Measurements from ENCODE around the gene TRMT44.
A peak's percentile ranks its signal among the peaks of the same experiment; 100 is the strongest.
"Not testable (repeated sequence)": the region's sequence is repeated elsewhere in the genome, so short reads cannot be mapped to it uniquely, and the experiment has no call there.

TRMT44 gene

GRCh38 chr4:8471211-8471875, 30.8 kb downstream of the TRMT44 start:
- DNase-seq: no peak

GRCh38 chr4:8472158-8472688, 31.6 kb downstream of the TRMT44 start:
- DNase-seq: no peak

- peak; percentile 69 for DNase-seq
Measured at GRCh38 chr4:8472689-8473197, 32.2 kb downstream of the TRMT44 start.

- DNase-seq: peak; percentile 29
Measured at GRCh38 chr4:8473198-8473919, 32.8 kb downstream of the TRMT44 start.

- DNase-seq: no peak
Measured at GRCh38 chr4:8473920-8474590, 33.5 kb downstream of the TRMT44 start.

- DNase-seq: no peak
Measured at GRCh38 chr4:8474856-8475255, 34.3 kb downstream of the TRMT44 start.

- no peak for DNase-seq
Measured at GRCh38 chr4:8475751-8476575, 35.4 kb downstream of the TRMT44 start.

GRCh38 chr4:8477095-8477635, 36.6 kb downstream of the TRMT44 start:
- no peak for DNase-seq

GRCh38 chr4:8477676-8478075, 37.1 kb downstream of the TRMT44 start:
- no peak for DNase-seq

GRCh38 chr4:8478371-8478770, 37.8 kb downstream of the TRMT44 start:
- DNase-seq: no peak

- no peak for DNase-seq
Measured at GRCh38 chr4:8478801-8479744, 38.5 kb downstream of the TRMT44 start.

- DNase-seq: no peak
Measured at GRCh38 chr4:8480221-8480620, 39.6 kb downstream of the TRMT44 start.

- DNase-seq: not testable (repeated sequence)
Measured at GRCh38 chr4:8486643-8487042, 46.1 kb downstream of the TRMT44 start.

- DNase-seq: no peak
Measured at GRCh38 chr4:8488791-8489369, 48.3 kb downstream of the TRMT44 start.

GRCh38 chr4:8491478-8491877, 50.9 kb downstream of the TRMT44 start:
- DNase-seq: not testable (repeated sequence)

GRCh38 chr4:8492174-8492573, 51.6 kb downstream of the TRMT44 start:
- no peak for DNase-seq

GRCh38 chr4:8493484-8493883, 52.9 kb downstream of the TRMT44 start:
- DNase-seq: no peak

- no peak for DNase-seq
Measured at GRCh38 chr4:8494218-8494617, 53.6 kb downstream of the TRMT44 start.

GRCh38 chr4:8494983-8495548, 54.5 kb downstream of the TRMT44 start:
- no peak for DNase-seq

- DNase-seq: no peak
Measured at GRCh38 chr4:8495803-8496202, 55.2 kb downstream of the TRMT44 start.

Data from femur (tissue), 1 donor.